Measurements from ENCODE around the gene LY9. TPM values are rescaled to one million over a fixed set of nuclear protein-coding genes. Genes with fewer than 3 reads are reported as not detected.

The LY9 gene
- total RNA-seq, 1 donor: not detected

DNA sequence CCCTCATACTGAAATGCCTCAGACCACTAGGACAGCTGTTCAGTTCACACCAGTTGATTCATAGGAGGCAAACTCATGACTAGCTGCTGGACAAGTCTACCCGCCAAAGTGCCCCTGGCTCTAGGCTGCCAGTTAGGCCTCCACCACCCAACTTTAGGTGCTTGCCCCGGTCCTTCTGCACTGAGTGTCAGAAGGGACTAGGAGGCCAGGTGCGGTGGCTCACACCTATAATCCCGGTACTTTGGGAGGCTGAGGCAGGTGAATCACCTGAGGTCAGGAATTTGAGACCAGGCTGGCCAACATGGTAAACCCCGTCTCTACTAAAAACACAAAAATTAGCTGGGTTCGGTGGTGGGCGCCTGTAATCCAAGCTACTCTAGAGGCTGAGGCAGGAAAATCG is 18.9 kb downstream of the LY9 start:
- no peak for DNase-seq (ENCODE audit: low read depth)
- TF ChIP-seq, protein P1, sequence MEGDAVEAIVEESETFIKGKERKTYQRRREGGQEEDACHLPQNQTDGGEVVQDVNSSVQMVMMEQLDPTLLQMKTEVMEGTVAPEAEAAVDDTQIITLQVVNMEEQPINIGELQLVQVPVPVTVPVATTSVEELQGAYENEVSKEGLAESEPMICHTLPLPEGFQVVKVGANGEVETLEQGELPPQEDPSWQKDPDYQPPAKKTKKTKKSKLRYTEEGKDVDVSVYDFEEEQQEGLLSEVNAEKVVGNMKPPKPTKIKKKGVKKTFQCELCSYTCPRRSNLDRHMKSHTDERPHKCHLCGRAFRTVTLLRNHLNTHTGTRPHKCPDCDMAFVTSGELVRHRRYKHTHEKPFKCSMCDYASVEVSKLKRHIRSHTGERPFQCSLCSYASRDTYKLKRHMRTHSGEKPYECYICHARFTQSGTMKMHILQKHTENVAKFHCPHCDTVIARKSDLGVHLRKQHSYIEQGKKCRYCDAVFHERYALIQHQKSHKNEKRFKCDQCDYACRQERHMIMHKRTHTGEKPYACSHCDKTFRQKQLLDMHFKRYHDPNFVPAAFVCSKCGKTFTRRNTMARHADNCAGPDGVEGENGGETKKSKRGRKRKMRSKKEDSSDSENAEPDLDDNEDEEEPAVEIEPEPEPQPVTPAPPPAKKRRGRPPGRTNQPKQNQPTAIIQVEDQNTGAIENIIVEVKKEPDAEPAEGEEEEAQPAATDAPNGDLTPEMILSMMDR (IDR thresholded peaks at IDR 0.05; ENCODE audit: insufficient read depth, low read length): no peak
- no peak overlapping the region for H3K4me3 ChIP-seq (ENCODE audit: low read depth, low read length)

DNA sequence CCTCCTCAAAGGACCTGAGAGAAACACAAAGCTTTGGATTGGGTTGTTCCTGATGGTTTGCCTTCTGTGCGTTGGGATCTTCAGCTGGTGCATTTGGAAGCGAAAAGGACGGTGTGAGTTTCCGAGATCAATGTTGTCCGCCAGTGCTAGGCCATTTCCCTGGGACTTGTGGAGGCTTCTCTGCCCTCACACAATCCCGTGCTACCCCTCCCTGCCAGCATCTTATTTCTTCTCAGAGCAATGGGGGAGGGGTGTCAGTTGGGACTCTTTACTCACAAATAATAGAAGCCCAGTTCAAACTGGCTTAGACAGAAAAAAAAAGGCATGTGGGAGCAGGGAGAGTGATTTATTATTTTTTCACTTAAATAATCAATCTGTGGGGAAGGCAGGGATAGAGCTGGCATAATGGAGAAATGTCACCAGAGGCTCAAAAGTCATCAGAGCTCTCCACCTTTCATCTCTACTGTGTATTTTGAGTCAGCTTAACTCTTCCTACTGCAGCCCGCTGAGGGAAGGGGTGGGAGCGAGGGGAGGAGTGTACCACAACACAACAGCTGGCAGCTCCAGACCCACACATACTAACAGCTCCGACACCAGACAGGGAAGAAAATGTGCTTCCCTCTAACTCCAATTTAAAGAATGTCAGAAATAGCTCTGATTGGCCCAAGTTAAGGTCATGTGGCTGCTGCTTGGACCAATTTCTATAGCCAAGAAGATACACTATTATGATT is 22.4 kb downstream of the LY9 start:
- TF ChIP-seq, protein P1 (IDR thresholded peaks at IDR 0.05; ENCODE audit: insufficient read depth, low read length): no peak
- H3K4me3 ChIP-seq (ENCODE audit: low read depth, low read length): no peak overlapping the region
- DNase-seq (ENCODE audit: low read depth): no peak

GRCh38 chr1:160819186-160819585 is 23.2 kb downstream of the LY9 start:
- no peak for DNase-seq (ENCODE audit: low read depth)
- no peak overlapping the region for H3K4me3 ChIP-seq (ENCODE audit: low read depth, low read length)
- TF ChIP-seq, protein P1 (IDR thresholded peaks at IDR 0.05; ENCODE audit: insufficient read depth, low read length): no peak

DNA sequence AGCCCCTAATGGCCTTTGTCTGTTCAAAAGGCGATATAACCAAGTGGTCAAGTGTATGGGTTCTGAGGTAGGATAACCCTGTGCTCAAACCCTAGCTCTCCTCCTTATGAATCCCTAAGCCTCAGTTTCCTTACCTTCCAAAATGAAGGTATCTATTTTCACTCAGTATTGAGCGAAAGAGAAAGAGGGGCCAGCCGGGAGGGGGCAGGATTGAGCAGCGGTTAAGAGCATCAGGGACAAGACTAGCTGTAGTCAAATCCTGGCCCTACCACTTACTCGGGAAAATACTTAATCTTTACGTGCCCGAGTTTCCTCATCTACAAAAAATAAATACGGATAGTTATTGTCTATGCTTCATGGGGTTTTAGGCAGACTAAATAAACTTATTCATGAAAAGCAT is 25.7 kb downstream of the LY9 start:
- H3K4me3 ChIP-seq (ENCODE audit: low read depth, low read length): no peak overlapping the region
- no peak for DNase-seq (ENCODE audit: low read depth)
- TF ChIP-seq, protein P1 (IDR thresholded peaks at IDR 0.05; ENCODE audit: insufficient read depth, low read length): peak; percentile 18

DNA sequence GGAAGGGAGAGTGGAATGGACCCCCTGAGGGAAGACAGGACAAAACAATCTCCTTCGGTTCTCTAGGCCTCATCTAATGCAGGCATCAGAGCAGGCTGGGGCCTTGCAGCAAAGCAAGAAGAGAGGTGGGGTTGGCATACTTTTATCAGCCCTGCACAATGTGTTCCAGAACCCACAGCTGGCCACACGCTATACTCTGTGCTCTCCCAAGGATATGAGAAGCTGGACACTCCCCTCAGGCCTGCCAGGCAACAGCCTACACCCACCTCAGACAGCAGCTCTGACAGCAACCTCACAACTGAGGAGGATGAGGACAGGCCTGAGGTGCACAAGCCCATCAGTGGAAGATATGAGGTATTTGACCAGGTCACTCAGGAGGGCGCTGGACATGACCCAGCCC is 27.3 kb downstream of the LY9 start:
- DNase-seq (ENCODE audit: low read depth): no peak
- no peak overlapping the region for H3K4me3 ChIP-seq (ENCODE audit: low read depth, low read length)
- TF ChIP-seq, protein P1 (IDR thresholded peaks at IDR 0.05; ENCODE audit: insufficient read depth, low read length): no peak

DNA sequence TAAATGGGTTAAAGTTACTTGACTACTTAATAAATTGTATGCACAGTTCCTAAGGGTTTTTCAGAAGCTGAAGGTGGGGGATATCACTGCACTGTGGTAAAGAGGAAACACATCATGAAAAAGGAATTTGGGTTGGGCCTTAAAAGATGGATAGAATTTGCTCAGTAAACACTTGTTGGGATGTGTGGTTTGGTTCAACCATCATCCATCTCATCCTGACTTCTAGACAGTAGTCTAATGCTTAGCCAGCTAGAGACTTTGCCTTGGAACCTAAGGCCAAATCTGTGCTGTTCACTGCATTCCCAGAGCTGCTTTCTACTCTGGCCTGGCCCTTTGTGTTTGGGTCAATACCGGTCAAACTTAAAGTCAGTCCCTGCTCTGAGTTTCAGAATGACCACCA is 30.6 kb downstream of the LY9 start:
- DNase-seq (ENCODE audit: low read depth): peak; percentile 12
- no peak overlapping the region for H3K4me3 ChIP-seq (ENCODE audit: low read depth, low read length)
- TF ChIP-seq, protein P1 (IDR thresholded peaks at IDR 0.05; ENCODE audit: insufficient read depth, low read length): no peak

- H3K4me3 ChIP-seq (ENCODE audit: low read depth, low read length): no peak overlapping the region
- peak; percentile 57 for DNase-seq (ENCODE audit: low read depth)
- TF ChIP-seq, protein P1 (IDR thresholded peaks at IDR 0.05; ENCODE audit: insufficient read depth, low read length): no peak
Measured at GRCh38 chr1:160827418-160827817, 31.4 kb downstream of the LY9 start.

Data from fibroblast of the aortic adventitia (primary cell).